Measurements from ENCODE around the gene CSNK1D.

DNA sequence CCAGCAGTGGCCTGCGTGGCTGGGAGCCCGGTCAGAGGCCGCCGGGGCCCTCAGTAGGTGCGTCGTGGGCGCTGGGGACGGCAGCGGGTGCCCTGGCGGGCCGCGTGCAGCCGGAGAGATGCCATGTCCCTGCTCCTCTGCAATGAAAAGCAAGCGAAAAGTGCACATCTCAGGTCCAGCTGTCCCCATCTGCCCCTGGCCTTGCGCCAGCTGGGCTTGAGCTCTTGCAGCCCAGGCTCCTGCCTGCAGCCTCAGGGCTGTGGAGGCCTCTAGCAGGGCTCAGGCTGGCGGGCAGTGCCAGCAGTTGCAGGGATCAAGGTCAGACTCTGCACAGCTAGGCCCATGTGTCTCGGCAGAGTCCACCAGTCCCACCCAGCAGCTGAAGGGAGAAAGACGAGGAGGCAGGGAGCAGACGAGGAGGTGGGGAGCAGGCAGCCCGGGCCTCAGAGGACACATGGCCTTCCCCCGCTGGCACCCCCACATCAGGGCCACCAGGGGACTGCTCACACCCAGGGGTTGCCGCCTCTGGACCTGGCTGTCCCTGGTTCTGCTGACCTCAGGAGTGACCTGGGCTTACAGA lies 33.5 kb downstream of the CSNK1D start:
- TF ChIP-seq CTCF (IDR thresholded peaks at IDR 0.05; ENCODE audit: low read depth, low read length) (no peak), EZH2phosphoT487 (IDR thresholded peaks at IDR 0.05; ENCODE audit: low read depth) (no peak)
